Liver (tissue), 9 donors: ENCODE measurements around the gene ABCC3. TPM values are rescaled to one million over a fixed set of nuclear protein-coding genes. Genes with fewer than 3 reads are reported as not detected.

Experiments
- DNase-seq: peaks from one replicate; pipeline ENCODE4 v3.0.0-alpha.2; 2017; ENCODE audit warnings: low spot score
- H3K27ac ChIP-seq, 2 donors: one replicate each; pipeline ENCODE4 v1.7.0; 2013; ENCODE audit warnings: inconsistent platforms in 2 of 2, low read length in 2 of 2, control low read depth in 1 of 2, low read depth in 1 of 2, mild to moderate bottlenecking in 1 of 2
- H3K27me3 ChIP-seq, 4 donors: one replicate each; pipeline versions ENCODE4 v1.6.1 to v1.7.0; 2013; ENCODE audit warnings: low read length in 3 of 4, inconsistent platforms in 1 of 4, mild to moderate bottlenecking in 1 of 4, moderate library complexity in 1 of 4; ENCODE audit not compliant: control insufficient read depth in 4 of 4, insufficient read depth in 4 of 4
- H3K36me3 ChIP-seq, 4 donors: one replicate each; pipeline versions ENCODE4 v1.6.1 to v1.7.0; 2013; ENCODE audit warnings: low read length in 3 of 4, mild to moderate bottlenecking in 3 of 4, low read depth in 1 of 4, moderate library complexity in 1 of 4; ENCODE audit not compliant: control insufficient read depth in 4 of 4, insufficient read depth in 3 of 4
- H3K4me1 ChIP-seq, 4 donors: one replicate each; pipeline versions ENCODE4 v1.6.1 to v1.7.0; 2013; ENCODE audit warnings: low read length in 3 of 4, mild to moderate bottlenecking in 3 of 4, moderate library complexity in 1 of 4; ENCODE audit not compliant: control insufficient read depth in 4 of 4, insufficient read depth in 4 of 4
- H3K4me3 ChIP-seq, 3 donors: one replicate each; pipeline versions ENCODE4 v1.6.1 to v1.7.0; 2013; ENCODE audit warnings: low read length in 3 of 3, control low read depth in 1 of 3, low read depth in 1 of 3, mild to moderate bottlenecking in 1 of 3
- H3K9ac ChIP-seq, 2 donors: one replicate each; pipeline ENCODE4 v1.7.0; 2013; ENCODE audit warnings: low read length in 2 of 2, mild to moderate bottlenecking in 2 of 2, moderate library complexity in 2 of 2, control low read depth in 1 of 2, low read depth in 1 of 2
- H3K9me3 ChIP-seq, 4 donors: one replicate each; pipeline versions ENCODE4 v1.6.1 to v1.7.0; 2013; ENCODE audit warnings: low read length in 3 of 4; ENCODE audit not compliant: control insufficient read depth in 4 of 4
- EGR1 ChIP-seq, 2 donors: IDR thresholded peaks; 2 replicates each; pipeline ENCODE4 v1.6.1; 2016 to 2018; ENCODE audit warnings: antibody characterized with exemption in 2 of 2, low read depth in 2 of 2
- FOXA1 ChIP-seq: IDR thresholded peaks from 2 replicates; pipeline ENCODE4 v1.6.1; 2016; ENCODE audit warnings: antibody characterized with exemption
- FOXA2 ChIP-seq: IDR thresholded peaks from 2 replicates; pipeline ENCODE4 v1.6.1; 2016; ENCODE audit warnings: antibody characterized with exemption
- GABPA ChIP-seq, 2 donors: IDR thresholded peaks in 1 of 2; conservative IDR thresholded peaks in 1 of 2; 2 replicates each; pipeline ENCODE4 v1.6.1; 2016; ENCODE audit warnings: antibody characterized with exemption in 2 of 2, mild to moderate bottlenecking in 1 of 2, moderate library complexity in 1 of 2
- HNF4A ChIP-seq, 2 donors: conservative IDR thresholded peaks; 2 replicates each; pipeline ENCODE4 v1.6.1; 2016; ENCODE audit warnings: antibody characterized with exemption in 2 of 2, mild to moderate bottlenecking in 2 of 2
- HNF4G ChIP-seq: IDR thresholded peaks from 2 replicates; pipeline ENCODE4 v1.6.1; 2016; ENCODE audit warnings: antibody characterized with exemption
- JUND ChIP-seq, 2 donors: IDR thresholded peaks; 2 replicates each; pipeline ENCODE4 v1.6.1; 2016; ENCODE audit warnings: antibody characterized with exemption in 2 of 2
- RXRA ChIP-seq, 2 donors: IDR thresholded peaks; 2 replicates each; pipeline ENCODE4 v1.6.1; 2017 to 2018; ENCODE audit warnings: antibody characterized with exemption in 2 of 2, mild to moderate bottlenecking in 1 of 2
- SP1 ChIP-seq: IDR thresholded peaks from 2 replicates; pipeline ENCODE4 v1.6.1; 2018; ENCODE audit warnings: antibody characterized with exemption, mild to moderate bottlenecking
- TAF1 ChIP-seq: conservative IDR thresholded peaks from 2 replicates; pipeline ENCODE4 v1.6.1; 2016; ENCODE audit warnings: antibody characterized with exemption, mild to moderate bottlenecking
- YY1 ChIP-seq: IDR thresholded peaks from 2 replicates; pipeline ENCODE4 v1.6.1; 2016; ENCODE audit warnings: antibody characterized with exemption, mild to moderate bottlenecking
- WGBS: extraction: QIAGEN DNeasy Blood & Tissue Kit; methylation state at CpG from one replicate; pipeline ENCODE4 v1.1.7; 2013; 5-methylcytosine and 5-hydroxymethylcytosine counted together
- polyA plus RNA-seq, 2 donors: library from polyadenylated mRNA; stranded (reverse) in 1 of 2; unstranded in 1 of 2; fragments of 200-250 nt in 1 of 2; fragments of >200 nt in 1 of 2; fragmentation: Nextera tagmentation in 1 of 2; extraction: Ambion mirVana in 1 of 2; gene quantifications; one replicate each; pipeline versions ENCODE4 v1.2.1 to v1.2.3, GENCODE V29; 2013 to 2015
- total RNA-seq, 2 donors: library from RNA; depleted of rRNA; stranded (reverse); fragments of >200 nt; gene quantifications; one replicate each; pipeline ENCODE4 v1.2.3, GENCODE V29; 2014
- TF ChIP-seq, protein P1 (sequence below): fragments of 150-350 bp; IDR thresholded peaks from 2 replicates; pipeline ENCODE4 v1.5.1; 2017; ENCODE audit warnings: improper control_type of control experiment, low read depth, low read length; ENCODE audit not compliant: missing input control
- TF ChIP-seq, protein P2 (sequence below): IDR thresholded peaks from 2 replicates; pipeline ENCODE4 v1.6.1; 2016; ENCODE audit warnings: antibody characterized with exemption
- donor health status: healthy.
- donor health status: healthy.
- donor health status: healthy.
- donor health status: healthy.
- donor health status: healthy.

Gene ABCC3
- total and polyA plus RNA-seq, 4 donors = 10.5 to 197 (median 80.5) TPM

DNA sequence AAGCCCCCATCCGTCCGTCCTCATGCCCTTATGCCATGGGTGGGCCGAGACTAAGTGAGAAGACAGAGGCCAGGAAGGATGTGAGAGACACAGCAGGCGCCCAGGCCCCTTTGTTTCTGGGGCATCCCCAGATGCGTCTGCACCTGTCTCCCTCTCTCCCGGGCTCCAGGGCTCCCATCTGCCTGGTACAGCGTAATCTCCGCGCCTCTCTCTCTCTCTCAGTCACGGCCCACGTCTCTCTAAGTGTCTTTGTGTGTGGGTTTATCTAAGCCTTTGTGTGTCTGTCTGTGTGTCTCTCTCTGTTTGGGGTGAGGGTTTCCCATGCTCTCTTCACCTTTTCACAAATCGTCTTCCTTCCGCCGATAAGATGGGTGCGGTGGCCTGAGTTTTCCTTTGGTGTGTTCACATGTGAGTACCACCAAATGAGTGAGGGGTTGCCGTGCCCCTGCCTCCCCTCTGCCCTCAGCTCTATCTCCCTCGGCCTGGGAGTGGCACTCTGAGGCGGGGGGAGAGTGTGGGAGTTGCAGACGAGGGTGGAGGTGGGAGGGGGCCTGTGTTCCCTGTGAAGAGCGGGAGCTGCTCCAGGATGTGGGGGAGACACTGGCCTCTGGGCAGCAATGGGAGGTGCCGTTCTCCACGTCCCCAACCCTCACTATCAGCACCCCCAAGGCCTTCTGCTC, 25.8 kb upstream of the ABCC3 start (continued):
- TF ChIP-seq, protein P1, sequence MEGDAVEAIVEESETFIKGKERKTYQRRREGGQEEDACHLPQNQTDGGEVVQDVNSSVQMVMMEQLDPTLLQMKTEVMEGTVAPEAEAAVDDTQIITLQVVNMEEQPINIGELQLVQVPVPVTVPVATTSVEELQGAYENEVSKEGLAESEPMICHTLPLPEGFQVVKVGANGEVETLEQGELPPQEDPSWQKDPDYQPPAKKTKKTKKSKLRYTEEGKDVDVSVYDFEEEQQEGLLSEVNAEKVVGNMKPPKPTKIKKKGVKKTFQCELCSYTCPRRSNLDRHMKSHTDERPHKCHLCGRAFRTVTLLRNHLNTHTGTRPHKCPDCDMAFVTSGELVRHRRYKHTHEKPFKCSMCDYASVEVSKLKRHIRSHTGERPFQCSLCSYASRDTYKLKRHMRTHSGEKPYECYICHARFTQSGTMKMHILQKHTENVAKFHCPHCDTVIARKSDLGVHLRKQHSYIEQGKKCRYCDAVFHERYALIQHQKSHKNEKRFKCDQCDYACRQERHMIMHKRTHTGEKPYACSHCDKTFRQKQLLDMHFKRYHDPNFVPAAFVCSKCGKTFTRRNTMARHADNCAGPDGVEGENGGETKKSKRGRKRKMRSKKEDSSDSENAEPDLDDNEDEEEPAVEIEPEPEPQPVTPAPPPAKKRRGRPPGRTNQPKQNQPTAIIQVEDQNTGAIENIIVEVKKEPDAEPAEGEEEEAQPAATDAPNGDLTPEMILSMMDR = no peak
- TF ChIP-seq FOXA1 (no peak), EGR1 (IDR thresholded peaks at IDR 0.05; ENCODE audit: low read depth in 2 of 2) (no peak)

DNA sequence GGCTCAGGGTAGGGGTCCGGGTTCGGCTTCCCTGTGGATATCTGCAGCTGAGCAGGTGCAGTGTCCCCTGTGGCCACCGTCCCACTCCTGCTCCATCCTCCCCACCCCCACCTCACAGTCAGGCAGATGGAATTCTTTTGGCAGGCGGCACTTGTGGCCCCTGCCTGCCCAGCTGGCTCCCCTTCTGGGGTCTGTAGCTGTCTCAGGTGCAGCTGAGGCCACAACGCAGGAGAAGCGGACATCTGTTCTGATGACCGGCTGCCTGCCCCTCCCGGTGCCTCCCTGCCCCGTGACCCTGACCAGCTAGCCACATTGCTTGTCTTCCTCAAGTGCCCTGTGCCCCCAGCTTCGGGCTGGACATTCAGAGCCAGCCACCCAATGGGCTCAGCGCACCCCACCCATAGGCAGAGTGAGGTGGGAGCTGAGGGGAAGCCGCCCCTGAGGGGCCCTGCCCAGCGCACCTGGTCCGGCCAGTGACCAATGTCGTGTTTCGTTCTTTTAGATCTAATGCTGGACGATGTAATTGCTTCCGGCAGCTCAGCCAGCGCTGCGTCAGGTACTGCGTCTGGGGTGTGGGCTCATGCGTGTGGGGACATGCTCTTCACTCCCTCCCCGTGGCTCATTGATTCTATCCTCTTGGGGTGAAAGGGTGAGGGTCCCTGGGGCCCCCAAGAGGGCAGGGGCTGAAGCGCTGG, 25.2 kb upstream of the ABCC3 start:
- no peak overlapping the region for H3K9ac ChIP-seq
- peaks cover 0 to 2% (median 0%) of the 10 kb centered on the region in 4 donors for H3K4me1 ChIP-seq
- H3K27me3 ChIP-seq = no peaks in the 10 kb centered on the region
- WGBS = 89% methylated on average over 24 of the region's 24 CpGs
- no peak for TF ChIP-seq GABPA (IDR thresholded peaks at IDR 0.05 in 1 of 2, conservative IDR thresholded peaks at IDR 0.05 in 1 of 2)
- TF ChIP-seq TAF1 = no peak
- no peak for TF ChIP-seq FOXA1
- no peak for TF ChIP-seq JUND (IDR thresholded peaks at IDR 0.05)
- H3K36me3 ChIP-seq = no peaks in the 10 kb centered on the region
- DNase-seq = no peak
- H3K27ac ChIP-seq = no peak overlapping the region
- H3K4me3 ChIP-seq = no peak overlapping the region
- no peaks in the 10 kb centered on the region for H3K9me3 ChIP-seq

DNA sequence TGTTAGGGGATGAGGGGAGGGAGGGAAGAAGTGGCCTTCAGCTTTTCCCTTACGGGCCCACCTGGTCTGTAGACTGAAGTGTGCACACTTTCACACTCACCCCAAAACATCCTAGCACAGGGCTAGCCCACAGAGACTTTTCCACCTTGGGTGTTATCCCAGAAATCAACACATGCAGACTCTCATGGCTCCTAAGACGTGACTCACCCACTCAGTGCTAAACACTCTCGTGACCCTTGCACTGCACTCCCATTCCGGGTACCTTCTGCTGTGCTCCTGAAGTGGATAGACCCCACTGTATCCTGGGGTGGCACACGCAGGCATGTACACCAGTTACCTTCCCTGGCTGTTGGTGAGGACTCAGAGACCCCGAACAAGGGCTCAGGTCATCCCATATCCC, 23.0 kb upstream of the ABCC3 start:
- no peaks in the 10 kb centered on the region for H3K4me1 ChIP-seq
- no peak overlapping the region for H3K4me3 ChIP-seq
- no peaks in the 10 kb centered on the region for H3K9me3 ChIP-seq
- WGBS = 91% methylated on average over 6 of the region's 6 CpGs
- TF ChIP-seq, protein P1 = no peak
- TF ChIP-seq FOXA1 (no peak), YY1 (no peak), TAF1 (no peak), SP1 (no peak), HNF4G (no peak), FOXA2 (no peak), JUND (IDR thresholded peaks at IDR 0.05) (no peak), HNF4A (conservative IDR thresholded peaks at IDR 0.05) (no peak), RXRA (IDR thresholded peaks at IDR 0.05) (no peak)
- TF ChIP-seq, protein P2, sequence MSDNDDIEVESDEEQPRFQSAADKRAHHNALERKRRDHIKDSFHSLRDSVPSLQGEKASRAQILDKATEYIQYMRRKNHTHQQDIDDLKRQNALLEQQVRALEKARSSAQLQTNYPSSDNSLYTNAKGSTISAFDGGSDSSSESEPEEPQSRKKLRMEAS = no peak
- no peak for DNase-seq
- no peak overlapping the region for H3K9ac ChIP-seq
- no peaks in the 10 kb centered on the region for H3K27me3 ChIP-seq
- H3K36me3 ChIP-seq = no peaks in the 10 kb centered on the region
- no peak overlapping the region for H3K27ac ChIP-seq
